ENCODE data around the gene MAGI3.
"Not testable (repeated sequence)": the region's sequence is repeated elsewhere in the genome, so short reads cannot be mapped to it uniquely, and the experiment has no call there.

Gene MAGI3

DNA sequence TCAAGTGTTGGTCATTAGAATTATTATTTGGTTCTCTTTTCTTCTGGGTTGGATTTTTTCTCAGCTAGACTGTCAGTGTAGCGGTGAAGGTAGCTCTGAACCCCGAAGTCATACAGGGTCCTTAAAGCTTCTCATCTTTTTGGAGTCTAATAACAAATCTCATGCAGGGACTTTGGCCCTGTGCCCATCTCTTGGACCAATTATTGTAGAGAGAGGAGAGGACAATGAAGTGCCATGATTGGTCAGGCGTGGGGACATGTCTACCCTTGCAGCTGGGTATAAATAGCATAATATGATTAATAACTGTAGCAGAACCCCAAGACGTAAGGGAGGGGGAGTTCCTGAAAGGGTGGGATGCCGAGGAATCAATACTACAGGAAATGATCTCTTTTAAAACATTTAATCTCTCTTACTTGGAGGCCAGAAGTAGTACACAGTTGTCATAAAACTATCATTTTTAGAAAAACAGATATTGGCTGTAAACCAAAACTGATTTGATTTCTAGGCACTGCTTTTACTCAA is 8.8 kb downstream of the MAGI3 start:
- no peak for DNase-seq

DNA sequence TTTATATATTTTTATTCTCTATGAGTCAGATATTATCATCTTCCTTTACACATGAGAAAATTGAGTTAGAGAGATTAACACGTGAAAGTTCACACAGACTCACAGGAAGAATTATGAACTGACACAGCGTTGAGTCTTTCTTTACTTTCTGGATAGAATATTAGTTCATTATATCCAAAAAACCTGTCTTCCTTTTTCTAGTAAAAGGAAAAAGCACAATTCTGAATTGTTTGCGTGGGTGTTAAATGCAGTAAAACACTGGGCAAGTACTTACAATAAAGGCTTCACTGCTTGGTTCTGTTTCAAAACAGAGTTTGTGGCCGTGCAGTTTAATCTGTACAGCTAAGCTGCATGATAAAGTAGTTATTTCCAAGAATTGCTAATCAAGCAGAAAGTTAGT is 10.8 kb downstream of the MAGI3 start:
- DNase-seq, result no peak

DNA sequence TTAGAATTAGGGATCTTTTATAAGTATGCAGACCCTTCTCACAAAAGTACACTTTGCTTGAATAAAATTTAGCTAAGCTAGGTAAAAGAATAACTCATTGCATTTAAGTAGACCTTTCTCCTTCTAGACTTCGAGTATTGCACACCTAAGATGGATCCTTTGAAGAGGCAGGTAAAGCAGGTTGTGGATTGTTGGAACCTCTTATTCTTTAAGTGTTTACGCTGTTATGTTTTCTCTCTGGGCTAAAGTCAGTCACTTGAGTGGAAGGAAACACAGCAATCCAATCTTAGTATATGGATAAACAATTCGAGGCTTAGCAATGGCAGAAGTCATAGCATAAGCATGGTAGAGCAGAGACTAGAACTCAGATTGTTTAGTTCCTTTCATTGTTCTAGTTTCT is 11.4 kb downstream of the MAGI3 start:
- no peak for DNase-seq

DNA sequence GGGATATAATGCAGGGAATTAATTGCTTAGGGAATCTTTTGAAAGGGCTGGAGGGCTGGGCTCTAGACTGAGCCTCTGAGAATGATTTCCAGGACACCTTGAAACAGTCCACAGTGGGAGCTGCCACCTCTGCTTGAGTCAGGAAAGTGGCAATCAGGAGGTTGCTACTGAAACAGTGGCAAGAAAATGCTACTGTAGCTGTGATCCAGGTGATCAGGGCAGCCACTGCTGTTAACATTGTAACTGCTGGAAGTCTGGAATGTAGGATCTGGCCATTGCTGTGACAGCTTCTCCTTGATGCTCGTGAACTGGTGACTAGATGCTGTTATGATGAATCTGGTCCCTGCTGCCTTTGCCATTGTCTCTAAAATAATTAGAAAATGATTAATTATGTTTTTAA is 12.8 kb downstream of the MAGI3 start:
- DNase-seq, result no peak

DNA sequence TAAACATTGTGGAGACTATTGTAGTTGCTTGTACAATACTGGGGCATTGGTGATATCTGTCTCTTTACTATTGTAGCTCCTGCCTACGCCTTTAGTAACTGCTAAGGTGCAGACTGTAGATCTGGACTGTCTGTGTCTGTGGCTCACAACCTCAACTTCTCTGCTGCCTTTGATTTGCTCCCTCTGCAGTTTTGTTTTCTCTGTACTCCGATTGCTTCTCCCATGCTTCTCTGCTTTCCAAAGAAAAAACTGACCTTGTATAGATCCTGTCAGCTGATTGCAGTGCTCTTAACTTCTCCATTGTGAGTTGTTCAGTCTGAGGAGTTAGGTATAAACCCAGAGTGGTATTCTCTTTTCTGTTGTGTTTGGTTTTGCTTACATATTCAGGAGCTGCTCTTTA is 15.3 kb downstream of the MAGI3 start:
- no peak for DNase-seq

DNA sequence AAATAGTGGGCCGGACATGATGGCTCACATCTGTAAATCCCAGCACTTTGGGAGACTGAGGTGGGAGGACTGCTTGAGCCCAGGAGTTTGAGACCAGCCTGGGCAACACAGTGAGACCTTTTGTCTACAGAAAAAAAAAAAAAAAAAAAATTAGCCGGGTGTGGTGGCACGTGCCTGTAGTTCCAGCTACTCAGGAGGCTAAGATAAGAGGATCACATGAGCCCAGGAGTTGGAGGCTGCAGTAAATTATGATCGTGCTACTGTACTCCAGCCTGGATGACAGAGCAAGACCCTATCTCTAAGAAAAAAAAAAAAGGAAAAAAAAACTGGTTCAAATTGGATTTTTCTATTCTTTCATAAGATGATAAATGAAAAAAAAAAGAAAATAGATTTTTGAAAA is 15.8 kb downstream of the MAGI3 start:
- not testable (repeated sequence) for DNase-seq

DNA sequence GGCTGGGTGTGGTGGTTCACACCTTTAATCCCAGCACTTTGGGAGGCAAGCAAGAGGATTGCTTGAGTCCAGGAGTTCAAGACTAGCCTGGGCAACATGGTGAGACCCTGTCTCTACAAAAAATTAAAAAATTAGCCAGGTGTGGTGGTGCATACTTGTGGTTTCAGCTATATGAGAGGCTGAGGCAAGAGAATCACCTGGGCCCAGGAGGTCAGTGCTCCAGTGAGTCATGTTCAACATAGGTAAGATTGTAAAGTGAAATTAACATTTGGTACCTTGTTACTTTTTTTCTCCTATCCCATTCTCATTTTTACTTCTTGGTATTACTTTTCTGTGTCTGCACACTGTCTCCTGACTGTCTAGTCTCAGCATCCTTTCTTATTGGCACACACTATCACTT is 19.0 kb downstream of the MAGI3 start:
- no peak for DNase-seq

DNA sequence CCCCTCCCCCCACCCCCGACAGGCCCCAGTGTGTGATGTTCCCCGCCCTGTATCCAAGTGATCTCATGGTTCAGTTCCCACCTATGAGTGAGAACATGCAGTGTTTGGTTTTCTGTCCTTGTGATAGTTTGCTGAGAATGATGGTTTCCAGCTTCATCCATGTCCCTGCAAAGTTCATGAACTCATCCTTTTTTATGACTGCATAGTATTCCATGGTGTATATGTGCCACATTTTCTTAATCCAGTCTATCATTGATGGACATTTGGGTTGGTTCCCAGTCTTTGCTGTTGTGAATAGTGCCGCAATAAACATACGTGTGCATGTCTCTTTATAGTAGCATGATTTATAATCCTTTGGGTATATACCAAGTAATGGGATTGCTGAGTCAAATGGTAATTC is 21.7 kb downstream of the MAGI3 start:
- not testable (repeated sequence) for DNase-seq

DNA sequence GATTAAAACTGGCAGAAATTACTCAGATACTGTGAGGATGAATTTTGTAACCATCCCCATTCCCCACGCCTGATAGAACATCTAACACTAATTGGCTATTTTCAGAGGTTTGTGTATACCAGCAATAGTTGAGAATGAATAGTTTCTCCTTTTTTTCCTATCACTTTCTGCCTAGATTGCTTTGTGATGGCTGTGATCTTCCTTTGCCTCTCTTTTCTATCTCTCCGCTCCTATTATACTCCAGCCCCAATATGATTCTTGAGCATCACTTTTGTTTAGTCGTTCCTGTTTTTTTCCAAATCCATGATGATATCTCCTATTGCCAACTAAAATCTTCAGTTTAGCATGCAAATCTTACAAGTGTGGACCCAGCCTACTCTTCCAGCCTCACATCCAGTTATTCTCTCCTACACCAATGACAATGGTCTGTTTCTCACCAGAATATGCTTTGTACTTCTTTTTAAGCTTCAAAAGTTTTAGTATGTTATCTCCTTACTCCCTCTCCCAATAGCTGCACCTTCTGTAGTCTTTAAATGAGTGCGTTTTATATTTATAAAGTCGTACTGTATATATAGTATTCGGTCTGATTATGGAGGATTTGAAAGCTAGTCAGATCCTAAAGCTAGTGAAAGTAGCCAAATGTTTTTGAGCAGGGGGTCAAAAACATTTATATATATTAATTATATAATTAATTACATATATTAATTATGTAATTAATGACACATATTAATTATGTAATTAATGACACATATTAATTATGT is 25.2 kb downstream of the MAGI3 start:
- no peak for DNase-seq

DNA sequence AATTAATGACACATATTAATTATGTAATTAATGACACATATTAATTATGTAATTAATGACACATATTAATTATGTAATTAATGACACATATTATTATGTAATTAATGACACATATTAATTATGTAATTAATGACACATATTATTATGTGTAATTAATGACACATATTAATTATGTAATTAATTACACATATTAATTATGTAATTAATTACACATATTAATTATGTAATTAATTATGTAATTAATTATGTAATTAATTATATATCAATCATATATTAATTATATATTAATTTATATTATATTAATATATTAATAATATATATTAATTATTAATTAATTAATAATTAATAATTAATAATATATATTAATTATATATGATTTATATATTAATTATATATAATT is 25.8 kb downstream of the MAGI3 start:
- not testable (repeated sequence) for DNase-seq

DNA sequence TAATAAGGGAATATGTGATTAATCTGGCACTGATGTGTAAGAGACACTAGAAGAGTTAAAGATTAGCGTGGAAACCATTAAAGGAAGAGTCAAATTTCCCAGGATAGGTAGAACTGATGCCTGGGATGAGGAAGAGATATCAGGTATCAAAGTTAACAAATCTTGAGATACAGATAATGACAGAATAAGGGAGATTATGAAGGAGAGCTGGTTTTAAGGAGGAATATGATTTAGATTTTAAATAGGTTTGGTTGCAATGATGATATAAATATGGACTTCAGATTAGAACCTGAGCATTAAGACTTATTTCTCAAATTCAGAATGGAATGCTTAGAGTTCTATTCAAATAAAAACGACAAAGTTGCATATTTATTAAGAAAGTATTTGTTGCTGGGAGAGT is 26.2 kb downstream of the MAGI3 start:
- DNase-seq, result no peak

DNA sequence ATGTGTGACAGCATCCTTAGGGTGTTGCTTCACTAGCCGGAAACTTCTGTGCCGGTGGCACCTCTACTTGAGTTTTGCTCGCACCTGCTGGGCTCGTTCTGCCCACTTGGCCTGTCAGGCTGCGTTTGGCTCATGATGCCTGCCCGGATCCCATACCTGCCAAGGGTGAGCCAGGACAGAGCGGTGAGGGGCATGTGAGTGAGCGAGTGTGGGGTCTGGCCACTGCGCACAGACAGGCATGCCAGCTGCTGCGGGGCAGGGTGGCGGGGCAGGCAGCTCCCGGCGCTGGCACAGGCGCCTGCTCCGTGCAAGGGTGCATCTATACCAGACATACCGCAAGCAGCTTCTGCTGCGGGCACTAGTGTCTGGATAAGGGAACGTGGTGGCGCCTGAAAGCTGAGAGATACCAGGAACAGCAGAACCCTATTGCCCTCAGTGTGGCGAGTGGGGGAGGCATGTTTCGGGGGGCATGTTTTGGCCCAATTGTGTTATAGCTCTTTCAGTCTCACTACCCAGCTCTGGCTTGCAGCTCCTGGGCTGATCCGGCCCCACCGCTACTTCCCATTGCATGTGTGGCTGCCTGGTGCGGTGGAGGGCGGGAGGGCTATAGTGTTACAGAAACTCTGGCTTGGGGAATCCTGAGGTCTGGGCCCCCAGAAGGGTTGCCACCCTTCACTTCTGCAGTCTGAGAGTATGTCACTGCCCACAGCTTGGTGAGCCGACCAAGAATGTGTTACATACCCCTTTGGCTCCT is 32.2 kb downstream of the MAGI3 start:
- DNase-seq, result no peak

DNA sequence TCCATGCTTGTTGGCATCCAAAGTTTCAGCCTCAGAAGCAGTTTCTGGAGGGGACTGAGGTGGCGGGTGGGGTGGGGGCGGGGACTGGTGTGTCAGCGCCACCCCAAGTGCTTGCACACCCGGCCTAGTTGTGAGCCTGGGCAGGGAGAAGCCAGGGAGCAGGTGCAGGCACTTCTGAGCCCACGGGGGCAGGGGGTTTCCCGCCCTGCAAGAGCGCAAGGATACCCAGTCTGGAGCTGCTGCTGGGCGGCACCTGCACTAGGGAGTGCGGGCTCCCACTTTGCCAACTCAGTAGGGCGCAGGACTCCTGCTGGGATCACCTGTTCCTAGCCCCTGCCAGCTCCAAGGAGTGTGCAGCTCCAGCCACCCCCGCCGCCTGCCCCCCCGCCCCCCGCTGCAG is 33.5 kb downstream of the MAGI3 start:
- DNase-seq, result no peak

DNA sequence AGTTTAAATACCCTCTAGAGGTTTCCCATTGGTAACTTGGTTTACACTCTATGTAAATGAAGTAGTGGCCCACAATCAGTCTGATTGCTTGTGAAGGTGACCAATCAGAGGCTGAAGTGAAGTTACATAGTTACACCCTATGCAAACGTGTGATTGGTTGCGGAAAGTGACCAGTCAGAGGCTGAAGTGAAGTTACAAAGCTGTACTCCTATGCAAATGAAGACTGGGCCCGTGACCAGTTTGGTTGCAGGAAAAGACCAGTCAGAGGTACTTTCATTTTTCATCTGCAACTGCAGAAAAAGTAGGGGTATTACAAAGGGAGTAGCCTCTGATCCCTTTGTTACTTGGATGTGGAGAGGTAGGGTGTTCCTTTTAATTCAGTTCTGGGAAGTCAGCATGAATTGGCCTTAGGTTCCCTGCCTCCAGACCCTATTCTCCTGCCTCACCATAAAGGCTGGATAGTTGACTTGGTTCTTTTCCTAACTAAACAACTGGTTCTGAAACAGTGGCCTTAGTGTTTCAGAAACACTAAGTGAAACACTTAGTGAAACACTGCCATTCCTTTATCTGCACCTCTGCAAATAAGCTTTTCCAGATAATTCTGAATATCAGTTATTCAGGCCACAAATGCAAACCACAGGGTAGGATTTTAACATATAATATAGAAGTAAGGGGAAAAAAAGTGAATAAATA is 39.3 kb downstream of the MAGI3 start:
- no peak for DNase-seq

DNA sequence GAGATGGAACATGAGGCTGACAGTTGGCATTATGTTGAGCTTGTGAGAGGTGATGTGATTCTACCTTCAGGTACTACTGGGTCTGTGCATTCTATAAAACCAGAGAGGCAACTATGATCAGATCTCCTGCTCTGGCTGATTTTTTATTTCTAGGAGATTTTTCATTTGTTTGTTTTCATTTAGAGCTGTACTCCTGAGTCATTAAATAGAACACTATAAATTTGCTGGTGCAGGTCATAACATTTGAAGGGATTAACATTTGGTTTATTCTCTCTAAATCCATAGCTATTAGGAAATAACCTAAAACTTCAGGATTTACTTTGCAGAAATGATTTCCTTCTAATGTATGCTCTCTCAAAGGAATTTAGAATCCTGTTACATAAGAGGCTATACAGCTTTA is 42.9 kb downstream of the MAGI3 start:
- no peak for DNase-seq

DNA sequence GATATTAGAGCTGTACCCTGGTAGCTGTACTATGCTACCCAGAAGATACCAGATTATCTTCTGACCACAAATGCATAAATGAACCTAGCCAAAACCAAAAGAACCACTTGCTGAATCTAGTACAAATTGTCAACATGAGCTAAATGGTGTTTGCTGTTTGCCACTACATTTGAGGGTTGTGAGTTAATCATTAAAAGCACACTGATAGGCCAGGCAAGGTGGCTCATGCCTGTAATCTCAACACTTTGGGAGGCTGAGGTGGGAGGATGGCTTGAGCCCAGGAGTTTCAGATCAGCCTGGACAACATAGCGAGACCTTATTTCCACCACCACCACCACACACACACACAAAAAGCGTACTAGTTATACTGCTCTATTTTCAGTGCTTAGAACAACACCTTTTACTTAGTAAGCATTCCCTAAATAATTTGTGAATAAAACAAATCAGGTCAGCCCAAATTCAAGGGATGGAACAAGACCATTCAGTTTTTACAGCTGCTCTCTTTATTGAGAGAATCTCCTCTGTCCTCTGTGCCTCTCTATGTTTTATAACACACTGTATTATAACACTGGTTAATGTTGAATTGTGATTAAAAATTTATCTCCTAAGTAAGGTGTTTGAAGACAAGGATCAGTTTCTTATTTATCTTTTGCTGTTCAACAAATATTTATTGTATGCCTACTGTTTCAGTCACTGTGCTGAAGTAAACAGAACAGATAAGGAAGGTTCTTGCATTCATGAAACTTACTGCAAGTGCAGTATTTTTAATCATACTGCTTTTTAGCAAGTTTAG is 44.0 kb downstream of the MAGI3 start:
- DNase-seq, result no peak

DNA sequence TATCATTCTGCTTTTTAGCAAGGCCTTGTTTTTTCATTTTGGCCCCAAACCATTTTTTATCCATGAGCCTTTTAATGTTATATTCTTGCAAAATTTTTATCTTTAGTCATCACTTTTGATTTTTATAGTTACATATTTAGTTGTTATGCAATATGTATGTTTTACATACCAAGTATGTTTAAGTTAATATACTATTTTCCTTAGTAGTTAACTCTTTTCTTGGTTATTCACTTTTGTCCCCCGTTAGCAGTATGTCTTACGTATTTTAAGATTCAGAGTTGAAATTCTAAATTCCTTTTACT is 44.5 kb downstream of the MAGI3 start:
- DNase-seq, result no peak

DNA sequence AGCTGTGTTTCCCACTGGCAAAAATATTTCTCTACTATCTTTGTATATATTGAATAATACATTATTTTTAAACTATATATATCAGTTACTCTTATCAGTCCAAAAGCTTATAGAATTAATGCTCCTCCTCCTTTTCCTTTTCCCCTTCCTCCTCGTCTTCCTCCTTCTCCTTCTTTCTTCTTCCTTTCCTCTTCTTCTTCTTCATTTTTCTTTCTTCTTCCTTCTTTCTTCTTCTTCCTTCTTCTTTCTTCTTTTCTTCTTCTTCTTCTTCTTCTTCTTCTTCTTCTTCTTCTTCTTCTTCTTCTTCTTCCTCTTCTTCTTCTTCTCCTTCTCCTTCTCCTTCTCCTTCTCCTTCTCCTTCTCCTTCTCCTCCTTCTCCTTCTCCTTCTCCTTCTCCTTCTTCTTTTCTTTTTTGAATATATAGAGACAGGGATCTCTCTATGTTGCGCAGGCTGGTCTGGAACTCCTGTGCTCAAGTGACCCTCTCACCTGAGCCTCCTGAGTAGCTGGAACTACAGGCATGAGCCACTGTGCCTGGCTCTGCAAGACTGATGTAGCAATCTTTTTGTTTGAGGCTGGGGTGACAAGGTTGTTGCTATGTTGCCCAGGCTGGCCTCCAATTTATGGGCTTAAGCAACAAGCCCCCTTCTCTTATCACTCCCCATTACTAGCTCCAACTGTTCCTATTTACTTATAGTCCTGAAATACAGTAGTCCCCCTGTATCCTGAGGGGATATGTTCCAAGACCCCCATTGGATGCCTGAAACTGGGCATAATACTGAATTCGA is 47.4 kb downstream of the MAGI3 start:
- DNase-seq, result no peak

DNA sequence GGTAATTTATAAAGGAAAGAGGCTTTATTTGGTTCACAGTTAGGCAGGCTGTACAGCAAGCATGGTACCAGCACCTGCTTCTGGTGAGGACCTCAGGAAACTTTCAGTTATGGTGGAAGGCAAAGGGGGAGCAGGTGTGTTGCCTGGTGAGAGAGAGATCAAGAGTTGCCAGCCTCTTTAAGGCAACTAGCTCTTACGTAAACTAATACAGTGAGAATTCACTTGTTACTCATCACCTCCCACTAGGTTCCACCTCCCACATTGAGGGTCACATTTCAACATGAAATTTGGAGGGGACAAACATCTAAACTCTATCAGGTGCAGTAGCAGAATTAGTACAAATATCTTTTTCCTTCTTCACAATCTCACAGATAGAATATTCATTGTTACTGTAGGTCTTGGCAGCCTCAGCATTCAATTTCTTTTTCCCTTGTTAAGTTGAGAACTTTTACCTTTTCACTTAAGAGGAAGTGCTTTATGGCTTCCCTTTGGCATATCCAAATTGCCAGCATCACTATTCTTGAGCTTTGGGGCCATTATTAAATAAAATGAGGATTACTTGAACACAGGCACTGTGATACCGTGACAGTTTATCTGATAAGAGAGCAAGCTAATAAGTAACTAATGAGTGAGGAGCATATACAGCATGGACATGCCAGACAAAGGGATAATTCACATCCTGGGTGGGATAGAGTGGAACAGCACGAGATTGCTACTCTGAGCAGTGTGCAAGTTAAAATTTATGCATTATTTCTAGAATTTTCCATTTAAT is 48.4 kb downstream of the MAGI3 start:
- DNase-seq, result no peak

DNA sequence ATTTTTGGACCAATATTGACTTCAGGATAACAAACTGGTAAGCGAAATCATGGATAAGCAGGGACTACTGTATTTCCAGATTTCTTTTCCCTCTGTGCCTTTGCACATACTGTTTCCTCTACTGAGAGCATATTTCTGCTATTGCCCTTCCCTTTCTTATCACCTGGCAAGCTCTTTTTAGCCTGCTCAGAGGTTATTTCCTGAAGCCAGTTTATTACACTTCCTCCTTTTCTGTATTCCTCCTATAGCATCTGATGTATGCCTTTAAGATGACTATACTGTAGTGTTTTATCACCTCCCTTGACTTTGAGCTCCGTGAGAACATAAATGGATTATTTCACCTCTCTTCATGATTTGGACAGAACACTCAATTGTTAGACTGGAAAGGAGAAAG is 49.0 kb downstream of the MAGI3 start:
- DNase-seq, result no peak

DNA sequence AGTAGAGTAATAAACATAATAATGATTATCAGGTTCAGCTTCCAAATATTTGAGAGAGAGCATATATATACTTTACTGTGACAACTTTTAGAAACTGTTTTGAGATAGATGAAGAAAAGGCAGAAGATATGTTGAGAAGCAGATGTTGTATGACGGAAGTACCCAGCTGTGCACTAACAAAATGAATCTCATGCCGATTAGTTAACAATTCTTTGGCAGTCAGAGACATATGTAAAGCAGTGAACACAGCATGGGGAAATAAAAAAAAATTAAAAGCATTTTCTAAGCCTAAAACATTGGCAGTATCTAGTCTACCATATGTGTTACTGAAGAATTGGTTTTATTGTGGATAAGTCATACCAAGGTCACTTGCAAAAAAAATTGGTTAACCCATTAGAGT is 51.8 kb downstream of the MAGI3 start:
- DNase-seq, result no peak

DNA sequence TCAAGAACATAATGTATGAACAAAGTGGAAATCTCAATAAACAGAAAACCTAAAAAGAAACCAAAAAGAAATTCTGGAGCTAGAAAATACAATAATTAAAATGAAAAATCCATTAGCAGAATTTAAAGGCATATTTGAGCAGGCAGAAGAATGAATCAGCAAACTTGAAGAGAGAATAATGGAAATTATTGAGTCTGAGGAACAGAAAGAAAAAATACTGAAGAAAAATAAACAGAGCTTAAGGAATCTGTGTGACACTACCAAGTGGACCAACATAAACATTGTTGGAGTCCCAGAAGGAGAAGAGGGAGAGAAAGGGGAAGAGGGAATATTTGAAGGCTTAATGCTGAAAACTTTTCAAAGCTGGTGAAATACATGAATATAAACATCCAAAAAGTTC is 54.5 kb downstream of the MAGI3 start:
- no peak for DNase-seq
